WTC11 (cell line): ENCODE data around the gene SHISA6. TPM values are rescaled to one million over a fixed set of nuclear protein-coding genes. Genes with fewer than 3 reads are reported as not detected.

Experiments used
- ATAC-seq: fragments of 200-7000 bp; cut with Tn5 transposase; 2 replicates; pipeline ENCODE4 v1.10.0; 2021; ENCODE audit warnings: mild to moderate bottlenecking, moderate library complexity
- CTCF ChIA-PET: fragments of 300-600 bp; sonication (Branson Sonifier 250); formaldehyde crosslinking; loops from one replicate; lab custom pipeline; 2021; ENCODE audit warnings: antibody characterized with exemption; lab: Charles Lee
- POLR2A ChIA-PET: fragments of 350-600 bp; sonication (Branson Sonifier 250); formaldehyde crosslinking; loops from one replicate; lab custom pipeline; 2021; ENCODE audit warnings: antibody characterized with exemption; lab: Charles Lee
- DNase-seq: peaks from one replicate; pipeline ENCODE4 v3.0.0; 2021; ENCODE audit warnings: low spot score
- H3K27ac Mint-ChIP-seq: 2 replicates; pipeline ENCODE4 v1.8.0; 2021; ENCODE audit warnings: mixed read lengths
- H3K27me3 Mint-ChIP-seq: 2 replicates; pipeline ENCODE4 v1.8.0; 2021; ENCODE audit warnings: low read depth, mild to moderate bottlenecking, moderate library complexity, mixed read lengths
- H3K36me3 Mint-ChIP-seq: 2 replicates; pipeline ENCODE4 v1.8.0; 2021; ENCODE audit warnings: mixed read lengths
- H3K4me1 Mint-ChIP-seq: 2 replicates; pipeline ENCODE4 v1.8.0; 2022; ENCODE audit warnings: mixed read lengths
- H3K4me3 Mint-ChIP-seq: 2 replicates; pipeline ENCODE4 v1.8.0; 2021; ENCODE audit warnings: mild to moderate bottlenecking, moderate library complexity, mixed read lengths
- H3K9me3 Mint-ChIP-seq: 2 replicates; pipeline ENCODE4 v1.8.0; 2021; ENCODE audit warnings: mixed read lengths
- ELF4 ChIP-seq: sonication (generic); formaldehyde crosslinking; IDR thresholded peaks from 2 replicates; pipeline ENCODE4 v1.8.1; 2022; ENCODE audit warnings: low read depth, mild to moderate bottlenecking, moderate library complexity, missing genetic modification reagents
- FOXJ3 ChIP-seq: sonication (generic); formaldehyde crosslinking; IDR thresholded peaks from 2 replicates; pipeline ENCODE4 v1.9.0; 2021; ENCODE audit warnings: missing genetic modification reagents, mild to moderate bottlenecking, borderline replicate concordance
- FOXP1 ChIP-seq: sonication (generic); formaldehyde crosslinking; IDR thresholded peaks from 2 replicates; pipeline ENCODE4 v1.8.0; 2022; ENCODE audit warnings: missing genetic modification reagents, mild to moderate bottlenecking, moderate library complexity, borderline replicate concordance
- GABPB1 ChIP-seq: sonication (generic); formaldehyde crosslinking; IDR thresholded peaks from 2 replicates; pipeline ENCODE4 v1.8.1; 2023; ENCODE audit warnings: mild to moderate bottlenecking, missing genetic modification reagents
- MYBL2 ChIP-seq: sonication (generic); formaldehyde crosslinking; IDR thresholded peaks from 2 replicates; pipeline ENCODE4 v1.8.1; 2023; ENCODE audit warnings: mild to moderate bottlenecking, moderate library complexity, missing genetic modification reagents
- NFE2L1 ChIP-seq: sonication (generic); formaldehyde crosslinking; IDR thresholded peaks from 2 replicates; pipeline ENCODE4 v1.8.1; 2023; ENCODE audit warnings: missing genetic modification reagents
- RELA ChIP-seq: sonication (generic); formaldehyde crosslinking; IDR thresholded peaks from 2 replicates; pipeline ENCODE4 v1.8.1; 2022; ENCODE audit warnings: missing genetic modification reagents, mild to moderate bottlenecking, borderline replicate concordance
- SOX15 ChIP-seq: fragments of 250-450 bp; sonication (Bioruptor Pico); IDR thresholded peaks from 2 replicates; pipeline ENCODE4 v1.9.0; 2021; ENCODE audit warnings: mild to moderate bottlenecking
- SP1 ChIP-seq: sonication (generic); formaldehyde crosslinking; conservative IDR thresholded peaks from 2 replicates; pipeline ENCODE4 v1.8.1; 2022; ENCODE audit warnings: missing genetic modification reagents
- TP53 ChIP-seq: sonication (generic); formaldehyde crosslinking; IDR thresholded peaks from 2 replicates; pipeline ENCODE4 v1.8.1; 2023; ENCODE audit warnings: mild to moderate bottlenecking, missing genetic modification reagents
- ZNF263 ChIP-seq: sonication (generic); formaldehyde crosslinking; IDR thresholded peaks from 2 replicates; pipeline ENCODE4 v1.8.1; 2022; ENCODE audit warnings: low read depth, mild to moderate bottlenecking, moderate library complexity, missing genetic modification reagents
- total RNA-seq: library from RNA; stranded (reverse); gene quantifications from 3 replicates; pipeline ENCODE4 v1.2.3, GENCODE V29; 2021
- TF ChIP-seq, protein P1 (sequence below): sonication (generic); formaldehyde crosslinking; conservative IDR thresholded peaks from 2 replicates; pipeline ENCODE4 v1.8.1; 2023; ENCODE audit warnings: mild to moderate bottlenecking, low read depth, missing genetic modification reagents, moderate library complexity
- TF ChIP-seq, protein P2 (sequence below): sonication (generic); formaldehyde crosslinking; IDR thresholded peaks from 2 replicates; pipeline ENCODE4 v1.8.1; 2022; ENCODE audit warnings: missing genetic modification reagents, borderline replicate concordance
- TF ChIP-seq, protein P3 (sequence below): fragments of 250-450 bp; sonication (Bioruptor Pico); IDR thresholded peaks from 2 replicates; pipeline ENCODE4 v2.1.2; 2022; ENCODE audit warnings: mild to moderate bottlenecking, moderate library complexity
- TF ChIP-seq, protein P4 (sequence below): sonication (generic); formaldehyde crosslinking; IDR thresholded peaks from 2 replicates; pipeline ENCODE4 v1.8.0; 2022; ENCODE audit warnings: mild to moderate bottlenecking, missing genetic modification reagents

SHISA6 gene
- total RNA-seq, 1 experiment from 2014 or later, result 1.1 TPM

DNA sequence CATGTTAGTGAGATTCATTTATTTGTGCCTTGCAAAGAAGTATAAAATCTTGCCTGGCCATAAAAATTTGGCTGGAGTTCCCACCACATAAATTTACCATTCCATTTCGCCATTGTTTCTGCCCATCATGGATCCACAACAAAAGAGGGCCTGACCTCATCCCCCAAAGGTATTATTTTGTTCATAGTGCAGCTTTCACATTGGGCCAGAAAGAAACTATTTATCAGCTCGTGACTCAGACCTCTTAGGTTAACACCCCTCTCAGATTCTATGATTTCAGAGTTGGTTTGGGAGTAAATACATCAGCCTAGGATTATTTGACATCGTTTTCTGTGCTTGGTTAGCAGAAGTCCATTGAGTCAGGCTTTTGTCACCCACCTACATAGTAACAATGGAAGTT is 108.1 kb downstream of the SHISA6 start:
- no peak for DNase-seq
- CTCF ChIA-PET, result no interaction called here
- Mint-ChIP-seq H3K27ac (no peak overlapping the region), H3K9me3 (peaks cover 81% of the 10 kb centered on the region), H3K36me3 (peaks cover 66% of the 10 kb centered on the region), H3K4me3 (no peak overlapping the region), H3K27me3 (peaks cover 4% of the 10 kb centered on the region; the same call in 1 of the 2 replicates), H3K4me1 (no peaks in the 10 kb centered on the region)
- TF ChIP-seq SOX15 (CRISPR knock-in tag), result no peak
- TF ChIP-seq, protein P1, sequence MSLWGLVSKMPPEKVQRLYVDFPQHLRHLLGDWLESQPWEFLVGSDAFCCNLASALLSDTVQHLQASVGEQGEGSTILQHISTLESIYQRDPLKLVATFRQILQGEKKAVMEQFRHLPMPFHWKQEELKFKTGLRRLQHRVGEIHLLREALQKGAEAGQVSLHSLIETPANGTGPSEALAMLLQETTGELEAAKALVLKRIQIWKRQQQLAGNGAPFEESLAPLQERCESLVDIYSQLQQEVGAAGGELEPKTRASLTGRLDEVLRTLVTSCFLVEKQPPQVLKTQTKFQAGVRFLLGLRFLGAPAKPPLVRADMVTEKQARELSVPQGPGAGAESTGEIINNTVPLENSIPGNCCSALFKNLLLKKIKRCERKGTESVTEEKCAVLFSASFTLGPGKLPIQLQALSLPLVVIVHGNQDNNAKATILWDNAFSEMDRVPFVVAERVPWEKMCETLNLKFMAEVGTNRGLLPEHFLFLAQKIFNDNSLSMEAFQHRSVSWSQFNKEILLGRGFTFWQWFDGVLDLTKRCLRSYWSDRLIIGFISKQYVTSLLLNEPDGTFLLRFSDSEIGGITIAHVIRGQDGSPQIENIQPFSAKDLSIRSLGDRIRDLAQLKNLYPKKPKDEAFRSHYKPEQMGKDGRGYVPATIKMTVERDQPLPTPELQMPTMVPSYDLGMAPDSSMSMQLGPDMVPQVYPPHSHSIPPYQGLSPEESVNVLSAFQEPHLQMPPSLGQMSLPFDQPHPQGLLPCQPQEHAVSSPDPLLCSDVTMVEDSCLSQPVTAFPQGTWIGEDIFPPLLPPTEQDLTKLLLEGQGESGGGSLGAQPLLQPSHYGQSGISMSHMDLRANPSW (CRISPR knock-in tag), result no peak
- no peak for TF ChIP-seq FOXP1
- POLR2A ChIA-PET, result no interaction called here
- ATAC-seq, result no peak

DNA sequence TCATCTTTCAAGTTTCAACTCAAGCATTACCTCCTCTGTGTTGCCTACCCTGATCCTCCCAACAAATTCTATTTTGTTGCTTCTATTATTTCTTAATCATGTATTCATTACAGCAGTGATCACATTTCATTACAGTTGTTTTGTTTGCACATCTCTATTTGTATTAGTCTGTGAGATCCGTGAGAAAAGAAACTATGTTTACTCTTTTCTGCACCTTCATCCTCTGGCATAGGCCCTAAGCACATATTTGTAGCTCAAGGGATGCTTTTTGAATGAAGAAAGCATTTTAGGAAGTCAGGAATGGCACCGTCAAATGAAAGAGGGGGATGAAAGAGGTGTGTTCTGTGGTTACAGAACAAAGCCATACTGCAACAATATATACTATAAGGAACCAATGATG is 110.5 kb downstream of the SHISA6 start:
- POLR2A ChIA-PET, result no interaction called here
- CTCF ChIA-PET, result no interaction called here
- no peaks in the 10 kb centered on the region for H3K4me1 Mint-ChIP-seq
- ATAC-seq (no peak), DNase-seq (no peak)
- H3K4me3 Mint-ChIP-seq, result no peak overlapping the region
- TF ChIP-seq FOXJ3 (CRISPR knock-in tag) (no peak), MYBL2 (no peak)
- H3K27me3 Mint-ChIP-seq, result peaks cover 11% of the 10 kb centered on the region
- H3K36me3 Mint-ChIP-seq, result peaks cover 70% of the 10 kb centered on the region
- peaks cover 83% of the 10 kb centered on the region for H3K9me3 Mint-ChIP-seq
- H3K27ac Mint-ChIP-seq, result no peak overlapping the region

DNA sequence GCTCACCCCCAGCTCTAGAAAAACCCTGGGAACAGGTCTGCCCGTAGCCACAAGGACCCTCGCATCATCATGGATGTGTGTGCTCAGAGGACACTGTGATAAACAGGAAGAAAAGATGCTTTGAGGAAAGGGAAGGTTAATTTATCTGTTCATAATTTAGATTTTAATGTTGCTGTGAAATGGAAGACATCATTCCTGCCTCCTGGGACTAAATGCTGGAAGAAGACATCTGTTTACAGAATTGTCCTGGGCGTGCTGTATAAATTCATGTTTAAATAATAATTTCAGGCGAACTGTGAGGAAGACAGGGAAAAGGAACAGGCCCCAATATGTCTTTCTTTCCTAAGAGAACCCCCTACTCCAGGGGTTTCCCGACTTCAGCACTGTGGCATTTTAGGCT is 112.6 kb downstream of the SHISA6 start:
- H3K4me1 Mint-ChIP-seq, result no peaks in the 10 kb centered on the region
- no peak overlapping the region for H3K27ac Mint-ChIP-seq
- no peak overlapping the region for H3K4me3 Mint-ChIP-seq
- H3K36me3 Mint-ChIP-seq, result peaks cover 64% of the 10 kb centered on the region
- ChIA-PET POLR2A (no interaction called here), CTCF (interaction anchor here (1.4 kb wide), 1 partner anchor 478 kb away, joined by 3 read pairs; no protein-coding TSS in a partner anchor)
- DNase-seq (no peak), ATAC-seq (no peak)
- TF ChIP-seq, protein P2, sequence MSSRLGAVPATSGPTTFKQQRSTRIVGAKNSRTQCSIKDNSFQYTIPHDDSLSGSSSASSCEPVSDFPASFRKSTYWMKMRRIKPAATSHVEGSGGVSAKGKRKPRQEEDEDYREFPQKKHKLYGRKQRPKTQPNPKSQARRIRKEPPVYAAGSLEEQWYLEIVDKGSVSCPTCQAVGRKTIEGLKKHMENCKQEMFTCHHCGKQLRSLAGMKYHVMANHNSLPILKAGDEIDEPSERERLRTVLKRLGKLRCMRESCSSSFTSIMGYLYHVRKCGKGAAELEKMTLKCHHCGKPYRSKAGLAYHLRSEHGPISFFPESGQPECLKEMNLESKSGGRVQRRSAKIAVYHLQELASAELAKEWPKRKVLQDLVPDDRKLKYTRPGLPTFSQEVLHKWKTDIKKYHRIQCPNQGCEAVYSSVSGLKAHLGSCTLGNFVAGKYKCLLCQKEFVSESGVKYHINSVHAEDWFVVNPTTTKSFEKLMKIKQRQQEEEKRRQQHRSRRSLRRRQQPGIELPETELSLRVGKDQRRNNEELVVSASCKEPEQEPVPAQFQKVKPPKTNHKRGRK, result no peak
- TF ChIP-seq RELA (CRISPR knock-in tag), result no peak
- TF ChIP-seq, protein P3, sequence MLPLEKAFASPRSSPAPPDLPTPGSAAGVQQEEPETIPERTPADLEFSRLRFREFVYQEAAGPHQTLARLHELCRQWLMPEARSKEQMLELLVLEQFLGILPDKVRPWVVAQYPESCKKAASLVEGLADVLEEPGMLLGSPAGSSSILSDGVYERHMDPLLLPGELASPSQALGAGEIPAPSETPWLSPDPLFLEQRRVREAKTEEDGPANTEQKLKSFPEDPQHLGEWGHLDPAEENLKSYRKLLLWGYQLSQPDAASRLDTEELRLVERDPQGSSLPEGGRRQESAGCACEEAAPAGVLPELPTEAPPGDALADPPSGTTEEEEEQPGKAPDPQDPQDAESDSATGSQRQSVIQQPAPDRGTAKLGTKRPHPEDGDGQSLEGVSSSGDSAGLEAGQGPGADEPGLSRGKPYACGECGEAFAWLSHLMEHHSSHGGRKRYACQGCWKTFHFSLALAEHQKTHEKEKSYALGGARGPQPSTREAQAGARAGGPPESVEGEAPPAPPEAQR (CRISPR knock-in tag), result no peak
- TF ChIP-seq, protein P4, sequence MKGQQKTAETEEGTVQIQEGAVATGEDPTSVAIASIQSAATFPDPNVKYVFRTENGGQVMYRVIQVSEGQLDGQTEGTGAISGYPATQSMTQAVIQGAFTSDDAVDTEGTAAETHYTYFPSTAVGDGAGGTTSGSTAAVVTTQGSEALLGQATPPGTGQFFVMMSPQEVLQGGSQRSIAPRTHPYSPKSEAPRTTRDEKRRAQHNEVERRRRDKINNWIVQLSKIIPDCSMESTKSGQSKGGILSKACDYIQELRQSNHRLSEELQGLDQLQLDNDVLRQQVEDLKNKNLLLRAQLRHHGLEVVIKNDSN, result no peak
- TF ChIP-seq, protein P1 (CRISPR knock-in tag), result no peak
- TF ChIP-seq TP53, result no peak
- TF ChIP-seq NFE2L1 (CRISPR knock-in tag), result no peak
- TF ChIP-seq SP1 (CRISPR knock-in tag), result no peak
- TF ChIP-seq ZNF263 (CRISPR knock-in tag), result no peak
- TF ChIP-seq GABPB1, result no peak
- no peak for TF ChIP-seq ELF4 (CRISPR knock-in tag)
- no peak for TF ChIP-seq SOX15 (CRISPR knock-in tag)
- H3K27me3 Mint-ChIP-seq, result peaks cover 11% of the 10 kb centered on the region
- peaks cover 79% of the 10 kb centered on the region for H3K9me3 Mint-ChIP-seq
